Stimulated activated CD4-positive, alpha-beta T cell treated with anti-CD3 and anti-CD28 coated beads, Interleukin-4, amount 100 ng/mL, for 4 hours (primary cell): ENCODE results near the gene NLRP11.
A peak's percentile ranks its signal among the peaks of the same experiment; 100 is the strongest.

ENCODE experiments used
- DNase-seq, 2 experiments: peaks; one replicate each; pipeline ENCODE4 v3.0.0-alpha.2; 2020

The NLRP11 gene

DNA sequence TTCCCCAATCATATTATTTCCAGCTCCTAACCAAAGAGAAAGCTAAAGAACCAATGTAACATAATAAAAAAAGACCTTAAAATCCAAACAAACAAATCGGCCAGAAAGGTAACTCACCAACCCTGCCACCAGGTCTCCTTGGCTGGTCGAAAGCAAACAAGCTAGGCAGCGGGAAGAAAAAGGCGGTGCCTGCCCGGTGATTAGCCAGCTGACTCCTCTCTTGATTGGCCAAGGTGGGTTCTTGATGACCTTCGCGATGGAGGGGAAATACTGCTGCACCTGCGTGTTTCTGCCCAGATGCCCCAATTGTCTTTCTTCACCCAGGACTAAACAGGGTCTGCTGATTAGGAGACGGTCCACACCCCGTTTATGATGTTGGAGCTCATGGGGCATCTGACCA, at the start of gene NLRP11:
Gene NLRP11, minus strand, starts transcription at position 154 of the 400 bp plus-strand sequence. CDS start 13,825 bp downstream, outside the sequence.
- DNase-seq: no peak

DNA sequence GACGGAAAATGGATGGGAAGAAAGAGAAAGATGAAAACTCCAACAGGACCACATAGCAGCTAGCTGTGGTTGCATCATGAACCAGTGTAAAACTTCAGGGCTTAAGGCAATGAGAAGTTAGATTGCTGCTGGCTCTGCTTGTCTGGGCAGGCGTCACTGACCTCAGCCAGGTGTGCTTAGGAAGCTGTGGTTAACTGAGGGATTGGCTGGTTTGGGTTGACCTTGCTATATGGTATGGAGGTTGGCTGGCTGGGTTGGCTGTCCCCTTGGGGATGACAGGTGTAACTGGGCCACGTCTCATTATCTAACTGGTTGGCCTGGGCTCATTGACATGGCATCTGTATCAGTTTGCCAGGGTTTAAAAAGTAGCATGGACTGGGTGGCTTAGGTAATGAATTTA, 45.4 kb upstream of the NLRP11 start:
- DNase-seq: no peak

DNA sequence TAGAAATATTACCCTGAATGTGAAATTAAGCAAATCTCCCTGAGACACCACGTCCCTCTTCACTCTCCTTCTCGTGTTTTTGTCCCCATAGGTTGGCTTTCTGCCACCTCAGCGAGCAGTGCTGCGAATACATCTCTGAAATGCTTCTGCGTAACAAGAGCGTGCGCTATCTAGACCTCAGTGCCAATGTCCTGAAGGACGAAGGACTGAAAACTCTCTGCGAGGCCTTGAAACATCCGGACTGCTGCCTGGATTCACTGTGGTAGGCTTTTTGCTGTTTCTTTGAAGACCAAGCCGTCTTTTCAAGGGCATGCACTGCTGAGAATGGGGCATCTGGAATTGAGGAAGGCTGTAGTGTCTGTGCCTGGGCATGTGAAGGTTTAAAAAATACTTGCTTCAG, 38.9 kb upstream of the NLRP11 start:
- no peak for DNase-seq

DNA sequence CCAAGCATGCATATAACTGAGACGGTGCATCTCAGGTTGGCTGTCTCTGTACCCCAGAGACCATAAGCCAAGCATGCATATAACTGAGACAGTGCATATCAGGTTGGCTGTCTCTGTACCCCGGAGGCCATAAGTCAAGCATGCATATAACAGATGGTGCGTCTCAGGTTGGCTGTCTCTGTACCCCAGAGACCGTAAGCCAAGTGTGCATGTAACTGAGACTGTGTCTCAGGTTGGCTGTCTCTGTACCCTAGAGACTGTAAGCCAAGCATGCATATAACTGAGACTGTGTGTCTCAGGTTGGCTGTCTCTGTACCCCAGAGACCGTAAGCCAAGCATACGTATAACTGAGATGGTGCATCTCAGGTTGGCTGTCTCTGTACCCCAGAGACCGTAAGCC, 35.3 kb upstream of the NLRP11 start:
- no peak for DNase-seq

DNA sequence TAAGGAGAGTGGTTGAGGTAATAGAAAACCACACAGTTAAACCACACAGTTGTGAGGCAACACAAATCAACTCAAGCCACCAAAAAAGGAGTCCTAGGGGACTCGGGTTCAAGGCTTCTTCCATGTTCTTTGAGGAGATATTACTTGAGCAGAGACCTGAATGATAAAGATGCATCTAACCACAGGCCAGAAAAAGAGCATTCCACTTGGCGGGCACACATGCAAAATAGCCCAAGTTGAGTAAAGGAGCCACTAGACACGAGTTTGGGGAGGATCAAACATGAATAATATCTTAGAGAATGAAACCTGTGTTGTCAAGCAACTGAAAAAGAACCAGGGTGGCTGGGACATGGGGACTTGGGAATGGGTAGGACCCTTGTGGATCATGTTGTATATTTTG, 34.7 kb upstream of the NLRP11 start:
- DNase-seq: no peak

DNA sequence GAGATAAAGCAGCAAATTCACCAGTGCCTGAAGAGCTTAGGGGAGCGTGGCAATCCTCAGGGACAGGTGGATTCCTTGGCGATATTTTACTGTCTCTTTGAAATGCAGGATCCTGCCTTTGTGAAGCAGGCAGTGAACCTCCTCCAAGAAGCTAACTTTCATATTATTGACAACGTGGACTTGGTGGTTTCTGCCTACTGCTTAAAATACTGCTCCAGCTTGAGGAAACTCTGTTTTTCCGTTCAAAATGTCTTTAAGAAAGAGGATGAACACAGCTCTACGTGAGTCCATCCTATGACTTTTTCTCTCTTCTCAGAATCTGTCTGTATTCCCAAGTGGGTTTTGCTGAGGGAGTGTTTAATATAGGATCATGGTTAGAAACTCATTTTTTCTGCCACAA, 27.2 kb upstream of the NLRP11 start:
- no peak for DNase-seq

DNA sequence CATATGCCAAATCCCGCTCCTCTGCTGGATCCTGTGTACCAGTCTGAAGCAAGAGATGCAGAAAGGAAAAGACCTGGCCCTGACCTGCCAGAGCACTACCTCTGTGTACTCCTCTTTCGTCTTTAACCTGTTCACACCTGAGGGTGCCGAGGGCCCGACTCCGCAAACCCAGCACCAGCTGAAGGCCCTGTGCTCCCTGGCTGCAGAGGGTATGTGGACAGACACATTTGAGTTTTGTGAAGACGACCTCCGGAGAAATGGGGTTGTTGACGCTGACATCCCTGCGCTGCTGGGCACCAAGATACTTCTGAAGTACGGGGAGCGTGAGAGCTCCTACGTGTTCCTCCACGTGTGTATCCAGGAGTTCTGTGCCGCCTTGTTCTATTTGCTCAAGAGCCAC, 26.6 kb upstream of the NLRP11 start:
- DNase-seq: no peak

DNA sequence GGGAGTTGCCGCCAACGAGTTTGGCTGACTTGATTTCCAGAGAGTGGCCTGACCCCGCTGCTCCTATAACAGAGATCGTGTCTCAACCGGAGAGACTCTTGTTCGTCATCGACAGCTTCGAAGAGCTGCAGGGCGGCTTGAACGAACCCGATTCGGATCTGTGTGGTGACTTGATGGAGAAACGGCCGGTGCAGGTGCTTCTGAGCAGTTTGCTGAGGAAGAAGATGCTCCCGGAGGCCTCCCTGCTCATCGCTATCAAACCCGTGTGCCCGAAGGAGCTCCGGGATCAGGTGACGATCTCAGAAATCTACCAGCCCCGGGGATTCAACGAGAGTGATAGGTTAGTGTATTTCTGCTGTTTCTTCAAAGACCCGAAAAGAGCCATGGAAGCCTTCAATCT, 26.2 kb upstream of the NLRP11 start:
- no peak for DNase-seq

DNA sequence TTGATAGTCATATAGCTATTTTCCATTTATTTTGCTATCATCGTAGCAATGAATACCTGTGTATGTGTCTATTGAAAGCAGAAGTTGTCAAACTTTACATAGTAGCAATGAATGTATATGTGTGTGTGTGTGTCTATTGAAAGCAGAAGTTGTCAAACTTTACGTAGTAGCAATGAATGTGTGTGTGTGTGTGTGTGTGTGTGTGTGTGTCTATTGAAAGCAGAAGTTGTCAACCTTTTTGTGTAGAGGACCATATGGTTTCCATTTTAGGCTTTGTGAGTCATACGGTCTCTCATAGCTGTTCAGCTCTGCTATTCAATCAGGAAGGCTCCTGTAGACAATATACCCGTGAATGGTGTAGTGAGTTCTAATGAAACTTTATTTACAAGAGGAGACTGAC, 25.4 kb upstream of the NLRP11 start:
- no peak for DNase-seq

DNA sequence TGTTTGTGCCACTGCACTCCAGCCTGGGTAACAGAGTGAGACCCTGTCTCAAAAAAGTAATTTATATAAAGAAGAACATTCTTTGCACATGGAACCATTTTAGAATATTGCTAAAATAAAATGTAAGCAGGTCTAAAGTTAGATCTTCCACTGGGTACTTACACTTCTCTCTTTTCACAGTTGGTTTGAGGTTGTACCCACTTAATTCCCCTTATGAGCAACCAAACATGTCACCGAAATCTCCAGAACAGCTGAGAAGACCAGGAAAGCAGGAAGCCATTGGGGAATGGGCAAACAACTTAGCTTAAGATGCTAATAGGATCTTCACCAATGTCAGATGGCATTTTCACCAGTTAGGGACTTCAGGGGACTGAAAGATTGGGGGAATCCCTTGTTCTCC, 23.4 kb upstream of the NLRP11 start:
- DNase-seq: no peak

DNA sequence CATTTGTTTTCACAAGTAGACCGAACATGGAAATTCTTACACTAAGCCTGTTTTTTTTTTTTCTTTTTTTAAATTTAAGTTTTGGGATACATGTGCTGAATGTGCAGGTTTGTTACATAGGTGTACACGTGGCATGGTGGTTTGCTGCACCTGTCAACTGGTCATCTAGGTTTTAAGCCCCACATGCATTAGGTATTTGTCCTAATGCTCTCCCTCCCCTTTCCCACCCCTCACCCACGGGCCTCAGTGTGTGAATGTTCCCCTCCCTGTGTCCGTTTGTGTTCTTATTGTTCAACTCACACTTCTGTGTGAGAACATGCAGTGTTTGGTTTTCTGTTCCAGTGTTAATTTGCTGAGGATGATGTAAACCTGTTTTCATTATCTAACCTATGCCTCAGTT, 7.1 kb upstream of the NLRP11 start:
- DNase-seq: no peak

DNA sequence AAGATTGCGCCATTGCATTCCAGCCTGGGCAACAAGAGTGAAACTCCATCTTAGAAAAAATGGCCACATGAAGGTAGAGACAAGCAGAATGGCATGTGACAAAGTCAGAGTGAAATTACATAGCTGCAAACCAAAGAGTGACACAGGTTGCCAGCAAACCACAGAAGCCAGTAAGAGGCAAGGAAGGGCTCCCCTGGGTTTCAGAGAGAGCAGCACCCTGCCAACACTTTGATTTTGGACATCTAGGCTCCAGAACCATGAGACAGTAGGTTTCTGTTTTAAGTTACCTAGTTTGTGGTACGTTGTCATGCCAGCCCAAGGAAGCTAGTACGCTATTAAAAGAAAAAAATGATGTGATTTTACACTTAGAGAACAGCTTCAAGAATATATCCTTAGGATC, 6.5 kb upstream of the NLRP11 start:
- DNase-seq: no peak

DNA sequence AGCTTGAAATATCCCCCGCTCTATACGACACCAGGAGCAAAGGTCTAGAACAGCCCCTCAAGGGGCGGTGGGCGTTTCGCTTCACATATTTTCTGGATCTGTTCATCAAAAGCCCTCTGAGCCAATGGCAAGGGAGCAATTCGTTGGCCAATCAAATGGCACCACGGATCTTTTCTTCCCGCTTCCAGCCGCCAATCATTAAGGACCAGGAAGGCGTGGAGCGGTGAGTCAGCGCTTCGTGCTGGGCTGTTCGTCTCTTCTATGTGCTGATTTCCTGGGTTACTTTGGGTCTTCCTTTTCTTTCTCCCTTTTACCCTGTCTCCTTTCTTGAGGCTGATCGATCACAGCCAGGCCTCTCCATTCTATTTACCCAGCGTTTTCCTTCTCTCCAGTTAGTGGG, 4.5 kb upstream of the NLRP11 start, which contains the start of gene NLRP4:
Gene NLRP4, plus strand, starts transcription at position 201 of the 400 bp plus-strand sequence. CDS start 15,541 bp downstream, outside the sequence.
- no peak for DNase-seq

DNA sequence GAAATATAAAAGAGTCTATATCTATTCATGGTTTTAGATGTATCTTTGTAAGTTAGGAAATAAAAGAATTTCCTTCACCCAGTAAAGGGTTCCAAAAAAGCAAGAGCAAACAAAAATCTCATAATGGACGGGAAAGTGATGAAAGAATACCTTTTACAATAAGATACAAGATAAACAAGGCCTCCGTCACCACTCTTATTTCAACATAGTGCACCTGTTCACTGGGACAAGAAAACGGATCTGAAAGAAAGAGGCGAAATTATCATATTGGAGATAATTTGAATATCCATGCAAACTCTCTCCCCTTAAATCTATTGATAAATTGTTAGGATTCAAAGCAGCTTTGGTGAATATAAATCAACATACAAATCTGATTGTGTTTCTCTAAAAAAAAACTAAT, 877 bp upstream of the NLRP11 start:
- no peak for DNase-seq

DNA sequence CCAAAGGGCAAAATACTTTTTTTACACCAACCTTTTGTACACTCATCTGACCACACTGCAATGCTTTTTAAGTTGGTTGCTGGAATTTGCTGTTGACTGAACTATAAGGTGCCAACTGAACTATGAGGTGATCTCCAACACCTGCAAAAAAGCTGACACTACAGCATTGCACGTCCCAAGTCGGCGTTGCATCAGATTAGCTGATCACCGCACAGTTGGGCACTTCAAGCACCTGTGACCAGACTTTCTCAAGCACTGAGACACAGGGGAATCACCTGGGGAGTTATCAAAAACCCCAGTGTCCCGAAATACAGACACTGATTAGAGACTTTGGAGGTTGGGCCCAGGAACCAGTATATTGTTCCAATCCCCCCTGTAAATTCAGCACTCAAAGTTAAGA, 1.1 kb downstream of the NLRP11 start:
- no peak for DNase-seq

DNA sequence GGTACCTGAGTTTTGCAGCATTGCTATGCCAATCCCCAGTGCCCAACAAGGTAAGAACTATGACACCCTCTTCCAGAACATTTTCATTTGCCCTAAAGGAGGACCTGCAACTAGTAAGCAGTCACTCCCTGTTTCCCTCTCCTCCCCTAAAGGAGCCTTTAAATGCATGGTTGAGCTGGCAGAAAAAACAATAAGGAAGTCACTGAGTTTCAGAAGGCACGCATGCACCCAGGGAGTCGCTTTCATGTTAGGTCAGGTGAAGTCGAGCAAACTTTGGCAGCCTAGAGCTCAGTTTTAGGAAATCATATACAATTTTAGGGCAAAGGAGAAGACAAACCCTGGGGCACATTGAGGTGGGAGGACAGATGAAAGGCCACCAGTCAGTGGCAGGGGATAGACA, 11.8 kb downstream of the NLRP11 start:
- no peak for DNase-seq

DNA sequence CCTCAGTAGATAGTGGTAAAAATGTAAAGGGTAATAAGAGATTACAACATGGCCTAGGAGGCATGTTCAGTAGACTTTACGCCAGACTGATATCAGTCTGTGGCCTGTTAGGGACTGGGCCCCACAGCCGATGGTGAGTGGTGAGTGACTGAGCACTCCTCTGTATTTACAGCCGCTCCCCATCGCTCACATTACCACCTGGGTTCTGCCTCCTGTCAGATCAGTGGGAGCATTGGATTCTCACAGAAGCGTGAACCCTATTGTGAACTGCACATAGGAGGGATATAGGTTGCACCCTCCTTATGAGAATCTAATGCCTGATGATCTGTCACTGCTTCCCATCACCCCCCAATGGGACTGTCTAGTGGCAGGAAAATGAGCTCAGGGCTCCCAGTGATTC, 17.9 kb downstream of the NLRP11 start:
- DNase-seq: no peak

DNA sequence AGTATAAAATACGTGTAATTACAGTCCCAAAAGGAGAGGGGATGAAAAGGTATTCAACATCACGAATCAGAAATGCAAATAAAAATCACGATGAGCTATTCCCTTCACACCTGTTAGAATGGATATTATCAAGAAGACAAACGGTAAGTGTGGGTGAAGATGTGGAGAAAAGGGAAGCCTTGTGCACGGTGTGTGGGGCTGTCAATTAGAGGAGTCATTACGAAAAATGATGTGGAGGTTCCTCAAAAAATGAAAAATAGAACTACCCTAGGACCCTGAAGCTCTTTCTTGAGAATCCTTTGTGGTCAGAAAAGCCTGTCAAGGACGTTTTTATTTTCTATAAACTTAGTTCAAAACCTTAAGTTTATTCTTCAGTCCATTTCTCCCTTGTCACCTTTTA, 19.4 kb downstream of the NLRP11 start:
- DNase-seq: no peak

DNA sequence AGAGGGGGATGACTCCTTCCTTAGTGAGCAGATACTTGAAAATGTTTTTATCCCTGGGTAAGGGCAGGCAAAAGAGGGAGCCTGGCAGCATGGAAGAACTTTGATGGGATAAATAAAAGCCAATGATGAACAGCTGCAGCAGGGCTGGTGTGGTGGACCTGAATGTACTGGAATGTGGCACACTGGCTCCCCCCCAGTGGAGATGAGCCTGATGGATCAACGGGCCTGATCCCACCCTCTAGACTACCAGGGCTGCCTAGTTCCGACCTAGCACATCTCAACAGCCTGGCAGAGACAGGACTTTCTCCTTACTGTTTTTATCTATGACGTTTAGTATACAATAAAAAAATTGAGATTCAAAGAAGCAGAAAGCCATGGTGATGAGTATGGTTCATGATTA, 20.5 kb downstream of the NLRP11 start:
- no peak for DNase-seq

DNA sequence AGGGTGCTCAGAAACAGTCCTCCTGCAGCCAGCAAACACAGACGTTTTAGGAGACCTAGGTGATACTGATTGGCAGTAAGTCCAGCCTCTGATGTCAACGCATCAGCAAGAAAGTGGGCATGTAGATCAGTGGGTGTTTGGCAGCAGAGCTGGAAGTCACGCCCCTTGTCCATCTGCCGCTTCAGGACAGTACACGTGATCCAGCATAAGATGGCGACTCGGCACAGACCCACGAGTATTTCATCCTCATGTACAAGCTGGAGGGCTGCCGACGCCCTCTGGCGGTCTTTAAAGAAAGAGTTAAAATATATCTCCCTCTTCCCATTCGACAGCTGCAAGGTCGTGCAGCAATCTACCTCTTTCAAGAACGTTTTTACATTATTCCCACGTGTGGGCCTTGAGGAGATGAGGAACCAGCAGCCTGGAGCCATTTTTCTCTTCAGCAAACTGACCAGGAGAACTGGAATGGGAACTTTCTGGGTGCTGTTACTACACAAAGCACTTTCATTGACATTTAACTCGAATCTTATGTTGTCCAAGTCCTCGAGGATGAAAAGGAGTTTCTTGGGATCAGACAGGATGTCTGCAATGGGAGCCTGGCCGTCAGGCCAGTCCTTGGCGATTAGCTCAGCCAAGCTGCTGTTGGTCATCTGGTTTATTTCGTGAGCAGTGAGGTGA, 22.3 kb downstream of the NLRP11 start:
- DNase-seq: peak; percentile 20 to 25

DNA sequence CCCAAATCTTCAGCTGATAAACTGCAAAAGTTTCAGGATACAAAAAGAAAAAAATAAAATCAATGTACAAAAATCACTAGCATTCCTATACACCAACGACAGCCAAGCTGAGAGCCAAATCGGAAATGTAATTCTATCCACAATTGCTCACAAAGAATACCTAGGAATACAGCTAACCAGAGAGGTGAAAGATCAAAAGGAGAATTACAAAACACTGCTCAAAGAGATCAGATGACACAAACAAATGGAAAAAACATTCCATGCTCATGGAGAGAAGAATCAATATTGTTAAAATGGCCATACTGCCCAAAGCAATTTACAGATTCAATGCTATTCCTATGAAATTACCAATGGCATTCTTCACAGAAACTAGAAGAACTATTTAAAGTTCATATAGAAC, 29.5 kb downstream of the NLRP11 start:
- no peak for DNase-seq

DNA sequence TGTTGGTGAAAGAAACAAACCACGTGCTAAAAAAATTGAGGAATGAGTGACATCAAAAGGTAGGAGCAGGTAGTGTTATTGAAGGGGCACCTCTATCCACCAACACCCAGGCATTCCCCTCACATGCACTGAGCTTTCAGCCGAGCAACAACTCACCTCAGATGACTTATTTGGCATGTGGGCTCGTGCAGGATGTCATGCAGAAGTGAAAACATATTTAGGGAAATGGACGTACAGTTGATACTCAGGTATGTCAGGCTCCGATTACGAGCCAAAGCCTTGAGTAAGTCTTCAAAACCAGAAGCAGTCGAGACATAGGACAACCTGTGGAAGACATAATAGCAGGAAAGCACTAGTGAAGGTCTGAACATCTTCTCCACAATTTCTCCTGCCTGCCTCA, 30.4 kb downstream of the NLRP11 start:
- no peak for DNase-seq

DNA sequence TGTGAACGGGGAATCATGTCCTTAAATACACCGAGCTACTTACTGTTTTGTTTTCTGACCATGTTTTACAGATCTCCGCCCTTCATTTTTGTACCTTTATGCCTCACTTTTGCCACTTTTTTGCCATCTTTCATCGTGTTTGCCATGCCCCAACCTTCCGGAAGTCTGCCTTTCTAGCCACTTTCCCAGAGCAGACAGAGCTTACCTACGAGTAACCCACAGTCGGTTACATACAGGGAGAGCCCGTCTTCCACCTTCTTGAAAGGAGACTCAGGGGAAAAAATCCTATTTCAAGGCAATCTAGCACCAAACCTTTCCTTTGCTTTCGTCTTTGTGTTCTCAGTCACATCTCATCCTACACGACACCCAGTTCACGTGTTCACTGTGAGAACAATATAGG, 36.8 kb downstream of the NLRP11 start:
- DNase-seq: no peak

DNA sequence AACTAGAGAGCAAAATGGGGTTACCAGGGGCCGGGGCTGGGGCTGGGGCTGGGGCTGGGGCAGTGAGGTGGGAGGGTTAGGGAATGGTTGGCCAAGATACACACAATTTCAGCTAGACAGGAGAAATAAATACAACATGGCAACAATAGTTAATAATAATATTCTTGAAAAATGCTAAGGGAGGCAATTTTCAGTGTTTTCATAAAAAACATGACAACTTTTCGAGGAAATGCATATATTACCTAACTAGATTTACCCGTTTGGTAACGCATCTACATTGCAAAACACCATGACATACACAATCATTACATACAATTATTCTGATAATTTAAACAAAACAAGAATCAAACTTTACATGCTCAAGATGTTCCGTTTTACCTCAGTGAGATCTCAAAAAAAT, 50.7 kb downstream of the NLRP11 start:
- no peak for DNase-seq

DNA sequence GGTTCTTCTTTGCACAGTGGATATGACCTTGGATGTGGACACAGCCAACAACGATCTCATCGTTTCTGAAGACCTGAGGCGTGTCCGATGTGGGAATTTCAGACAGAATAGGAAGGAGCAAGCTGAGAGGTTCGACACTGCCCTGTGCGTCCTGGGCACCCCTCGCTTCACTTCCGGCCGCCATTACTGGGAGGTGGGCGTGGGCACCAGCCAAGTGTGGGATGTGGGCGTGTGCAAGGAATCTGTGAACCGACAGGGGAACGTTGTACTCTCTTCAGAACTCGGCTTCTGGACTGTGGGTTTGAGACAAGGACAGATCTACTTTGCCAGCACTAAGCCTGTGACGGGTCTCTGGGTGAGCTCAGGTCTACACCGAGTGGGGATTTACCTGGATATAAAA, 53.5 kb downstream of the NLRP11 start:
- DNase-seq: no peak

DNA sequence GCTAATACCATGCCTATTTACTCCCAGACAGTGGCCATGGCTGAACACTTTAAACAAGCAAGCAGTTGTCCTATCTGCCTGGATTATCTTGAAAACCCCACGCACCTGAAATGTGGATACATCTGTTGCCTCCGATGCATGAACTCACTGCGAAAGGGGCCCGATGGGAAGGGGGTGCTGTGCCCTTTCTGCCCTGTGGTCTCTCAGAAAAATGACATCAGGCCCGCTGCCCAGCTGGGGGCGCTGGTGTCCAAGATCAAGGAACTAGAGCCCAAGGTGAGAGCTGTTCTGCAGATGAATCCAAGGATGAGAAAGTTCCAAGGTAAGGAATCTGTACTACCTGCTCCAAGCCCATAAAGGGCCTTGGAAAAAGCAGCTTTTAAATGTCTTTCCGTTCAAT, 54.3 kb downstream of the NLRP11 start:
- no peak for DNase-seq
